Kidney (tissue), 14 donors: ENCODE results near the gene GPR152. TPM values are rescaled to one million over a fixed set of nuclear protein-coding genes. Genes with fewer than 3 reads are reported as not detected.

ENCODE experiments used
- DNase-seq, 5 donors: peaks; one replicate each; pipeline ENCODE4 v3.0.0-alpha.2; 2013 to 2020
- FAIRE-seq: peaks from 2 replicates; lab custom pipeline; 2012; peaks lifted over from hg19 to GRCh38; lab: Jason Lieb, UNC
- H3K27ac ChIP-seq, 2 donors: one replicate each; pipeline ENCODE4 v1.7.0; 2013; ENCODE audit warnings: low read depth in 2 of 2, low read length in 2 of 2, inconsistent platforms in 1 of 2
- H3K27me3 ChIP-seq: one replicate; pipeline ENCODE4 v1.7.1; 2013; ENCODE audit warnings: low read length, inconsistent platforms; ENCODE audit not compliant: control insufficient read depth, insufficient read depth
- H3K36me3 ChIP-seq, 3 donors: one replicate each; pipeline versions ENCODE4 v1.7.0 to v1.7.1; 2013; ENCODE audit warnings: low read length in 3 of 3, control low read depth in 1 of 3, inconsistent platforms in 1 of 3; ENCODE audit not compliant: insufficient read depth in 3 of 3, control insufficient read depth in 2 of 3
- H3K4me1 ChIP-seq, 3 donors: one replicate each; pipeline versions ENCODE4 v1.7.0 to v1.7.1; 2013; ENCODE audit warnings: low read length in 3 of 3, inconsistent platforms in 1 of 3, low read depth in 1 of 3; ENCODE audit not compliant: control insufficient read depth in 2 of 3, insufficient read depth in 2 of 3
- H3K4me3 ChIP-seq, 3 donors: one replicate each; pipeline versions ENCODE4 v1.7.0 to v1.8.1; 2013; ENCODE audit warnings: low read length in 3 of 3, control low read depth in 1 of 3, inconsistent platforms in 1 of 3
- H3K9ac ChIP-seq, 3 donors: one replicate each; pipeline versions ENCODE4 v1.7.0 to v1.7.1; 2013; ENCODE audit warnings: low read length in 3 of 3, control low read depth in 1 of 3, inconsistent platforms in 1 of 3
- H3K9me3 ChIP-seq, 3 donors: one replicate each; pipeline versions ENCODE4 v1.7.0 to v1.7.1; 2013; ENCODE audit warnings: low read length in 3 of 3, control low read depth in 1 of 3, inconsistent platforms in 1 of 3; ENCODE audit not compliant: control insufficient read depth in 2 of 3, insufficient read depth in 1 of 3
- CTCF ChIP-seq: IDR thresholded peaks from 3 replicates; pipeline ENCODE4 v1.5.1; 2012; ENCODE audit warnings: mild to moderate bottlenecking, moderate library complexity, borderline replicate concordance; ENCODE audit not compliant: insufficient read depth; ENCODE audit errors: extremely low read depth
- intact Hi-C: fragments of 100-400 bp; cut with DNase I; formaldehyde crosslinking; loops from one replicate; pipeline ENCODE4 v1.11.1; 2022
- polyA plus RNA-seq: library from polyadenylated mRNA; stranded (reverse); fragments of 350-450 nt; fragmentation: Illumina TruSeq; extraction: RNeasy Lipid Tissue Mini Kit (QIAGEN cat#74804); gene quantifications from one replicate; pipeline ENCODE4 v1.2.3, GENCODE V29; 2014; ENCODE audit warnings: low read depth, low replicate concordance; ENCODE audit not compliant: insufficient read depth
- total RNA-seq: library from RNA; stranded (reverse); fragmentation: NEBNext Ultra II Directional; extraction: Animal tissue kit (Norgen Biotek cat#: 25700); gene quantifications from one replicate; pipeline ENCODE4 v1.2.1, GENCODE V29; 2021
- donor health status: control.
- donor health status: control.
- donor health status: control.
- donor health status: control.
- donor health status: control.
- donor health status: DM: yes; HTN: yes; CAD: no.
- donor health status: Normal renal cell carcinoma (clear cell type).

The GPR152 gene
- total and polyA plus RNA-seq, 2 donors from 2014 or later: not detected

GRCh38 chr11:67437809-67438157, 14.7 kb downstream of the GPR152 start:
- no peak overlapping the region for H3K27ac ChIP-seq
- DNase-seq (no peak), FAIRE-seq (no peak)
- H3K36me3 ChIP-seq: peaks cover 0 to 9% (median 2%) of the 10 kb centered on the region in 3 donors
- TF ChIP-seq CTCF: no peak
- no peak overlapping the region for H3K9ac ChIP-seq
- H3K4me3 ChIP-seq: no peak overlapping the region
- intact Hi-C loops: no loop called here
- peaks cover 0 to 14% (median 0%) of the 10 kb centered on the region in 3 donors for H3K4me1 ChIP-seq
- H3K27me3 ChIP-seq: no peaks in the 10 kb centered on the region
- H3K9me3 ChIP-seq: no peaks in the 10 kb centered on the region

- peaks cover 0 to 8% (median 0%) of the 10 kb centered on the region in 3 donors for H3K4me1 ChIP-seq
- no peak for TF ChIP-seq CTCF
- DNase-seq (peak in 1 of 5 donors; percentile 85), FAIRE-seq (no peak)
- intact Hi-C loops: no loop called here
- H3K4me3 ChIP-seq: no peak within 1 kb of the TSS
- H3K27me3 ChIP-seq: no peaks in the 10 kb centered on the region
- H3K9me3 ChIP-seq: no peaks in the 10 kb centered on the region
- H3K36me3 ChIP-seq: peaks cover 0 to 9% (median 4%) of the 10 kb centered on the region in 3 donors
- no peak within 1 kb of the TSS for H3K27ac ChIP-seq
- no peak within 1 kb of the TSS for H3K9ac ChIP-seq
Measured at GRCh38 chr11:67437082-67437808, 15.3 kb downstream of the GPR152 start, which contains the start of gene PTPRCAP. Gene PTPRCAP (minus strand): TSS chr11:67437682. CDS start chr11:67437619, 63 bp downstream.

DNA sequence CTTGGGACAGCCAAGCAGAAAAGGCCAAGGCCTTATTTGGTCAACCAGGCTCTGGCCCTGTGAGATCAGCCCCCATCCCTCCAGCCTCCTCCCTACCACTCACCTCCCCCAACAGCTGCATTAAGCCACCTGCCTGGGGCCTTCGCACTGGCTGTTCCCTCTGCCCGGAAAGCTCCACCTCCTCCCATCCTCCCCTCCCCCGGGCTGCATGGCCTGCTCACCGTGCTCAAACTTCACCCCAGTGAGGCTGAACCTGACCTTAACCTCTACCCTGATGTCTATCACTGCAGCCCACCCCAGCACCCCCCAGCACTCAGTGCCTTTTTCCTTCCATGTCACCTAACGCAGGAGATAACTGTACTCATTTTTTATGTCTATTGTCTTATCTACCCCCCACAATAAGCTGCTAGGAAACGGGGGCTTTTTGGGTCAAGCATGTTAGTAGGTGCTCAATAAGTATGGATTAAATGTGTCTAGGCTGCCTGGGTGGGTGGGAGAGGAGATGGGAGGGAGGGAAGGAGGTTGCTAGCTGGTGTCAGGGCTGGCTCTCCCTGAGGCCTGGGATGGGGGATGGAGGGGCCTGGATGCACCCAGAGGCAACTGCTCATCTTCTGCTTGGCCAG, 16.0 kb downstream of the GPR152 start:
- FAIRE-seq (no peak), DNase-seq (peak in 1 of 5 donors; percentile 78)
- Histone ChIP-seq H3K4me3 (no peak overlapping the region), H3K36me3 (peaks cover 0 to 9% (median 7%) of the 10 kb centered on the region in 3 donors), H3K9me3 (no peaks in the 10 kb centered on the region), H3K4me1 (peaks cover 0 to 4% (median 0%) of the 10 kb centered on the region in 3 donors), H3K27ac (no peak overlapping the region), H3K9ac (no peak overlapping the region), H3K27me3 (no peaks in the 10 kb centered on the region)
- intact Hi-C loops: no loop called here
- TF ChIP-seq CTCF: no peak
